AG04450 (cell line): ENCODE measurements around the gene GRB10. TPM values are rescaled to one million over a fixed set of nuclear protein-coding genes. Genes with fewer than 3 reads are reported as not detected.

Source experiments
- CTCF ChIA-PET: fragments of 300-600, 350-600 bp; formaldehyde crosslinking; extraction: SDS; loops from one replicate; lab custom pipeline; 2022; ENCODE audit warnings: antibody characterized with exemption, inconsistent platforms; lab: Charles Lee
- POLR2A ChIA-PET: fragments of 350-600 bp; formaldehyde crosslinking; extraction: SDS; loops from one replicate; lab custom pipeline; 2021; ENCODE audit warnings: antibody characterized with exemption, inconsistent platforms; lab: Yijun Ruan, JAX
- DNase-seq: peaks from one replicate; pipeline ENCODE4 v3.0.0-alpha.2; 2011; ENCODE audit warnings: low read depth, low spot score
- H3K27ac ChIP-seq: one replicate; pipeline ENCODE4 v1.5.1; 2012; ENCODE audit warnings: low read depth, low read length, control low read depth
- H3K27me3 ChIP-seq: one replicate; pipeline ENCODE4 v1.6.0; 2012; ENCODE audit warnings: low read length; ENCODE audit not compliant: control insufficient read depth, insufficient read depth
- H3K4me3 ChIP-seq: 2 replicates; pipeline ENCODE4 v1.5.1; 2011; ENCODE audit warnings: mild to moderate bottlenecking, low read depth, low read length, control low read depth
- H3K9me3 ChIP-seq: 2 replicates; pipeline ENCODE4 v1.5.1; 2012; ENCODE audit warnings: low read length; ENCODE audit not compliant: control insufficient read depth, insufficient read depth
- polyA plus RNA-seq: library from polyadenylated mRNA; depleted of rRNA; stranded (reverse); fragments of >200 nt; gene quantifications from 2 replicates; pipeline ENCODE4 v1.2.3, GENCODE V29; 2011
- TF ChIP-seq, protein P1 (sequence below): IDR thresholded peaks from 2 replicates; pipeline ENCODE4 v1.5.1; 2011; ENCODE audit warnings: low read depth, low read length, control low read depth, inconsistent platforms

The GRB10 gene
- polyA plus RNA-seq, 1 experiment, result 8.0 TPM

DNA sequence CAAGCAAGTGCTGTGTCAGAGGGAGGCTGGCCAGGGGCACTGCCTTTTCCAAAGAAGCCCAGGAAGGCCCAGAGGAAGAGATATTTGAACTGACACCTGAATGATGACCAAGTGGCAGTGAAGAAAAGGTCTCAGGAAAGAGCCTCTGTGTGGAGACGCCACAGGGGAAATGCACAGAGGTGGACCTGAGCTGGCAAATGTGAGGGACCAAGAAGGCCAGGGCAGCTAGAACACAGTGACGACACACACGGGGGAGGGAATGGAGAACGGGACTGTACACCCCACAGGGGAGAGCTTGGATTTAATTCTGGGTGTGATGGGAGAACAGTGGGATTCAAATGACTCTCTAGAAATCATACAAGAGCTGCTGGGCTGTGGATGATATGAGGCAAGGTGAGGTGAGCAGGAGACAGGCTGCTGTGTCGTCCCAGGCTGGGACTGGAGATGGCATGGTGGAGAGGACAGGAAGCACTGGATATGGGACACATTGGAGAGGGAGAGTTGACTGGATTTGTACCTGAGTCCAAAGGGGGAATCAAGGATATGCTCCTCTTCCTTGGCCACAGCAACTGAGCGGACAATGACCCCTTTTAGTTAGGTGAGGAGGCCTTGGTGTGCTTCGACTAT is 133.3 kb downstream of the GRB10 start:
- TF ChIP-seq, protein P1, sequence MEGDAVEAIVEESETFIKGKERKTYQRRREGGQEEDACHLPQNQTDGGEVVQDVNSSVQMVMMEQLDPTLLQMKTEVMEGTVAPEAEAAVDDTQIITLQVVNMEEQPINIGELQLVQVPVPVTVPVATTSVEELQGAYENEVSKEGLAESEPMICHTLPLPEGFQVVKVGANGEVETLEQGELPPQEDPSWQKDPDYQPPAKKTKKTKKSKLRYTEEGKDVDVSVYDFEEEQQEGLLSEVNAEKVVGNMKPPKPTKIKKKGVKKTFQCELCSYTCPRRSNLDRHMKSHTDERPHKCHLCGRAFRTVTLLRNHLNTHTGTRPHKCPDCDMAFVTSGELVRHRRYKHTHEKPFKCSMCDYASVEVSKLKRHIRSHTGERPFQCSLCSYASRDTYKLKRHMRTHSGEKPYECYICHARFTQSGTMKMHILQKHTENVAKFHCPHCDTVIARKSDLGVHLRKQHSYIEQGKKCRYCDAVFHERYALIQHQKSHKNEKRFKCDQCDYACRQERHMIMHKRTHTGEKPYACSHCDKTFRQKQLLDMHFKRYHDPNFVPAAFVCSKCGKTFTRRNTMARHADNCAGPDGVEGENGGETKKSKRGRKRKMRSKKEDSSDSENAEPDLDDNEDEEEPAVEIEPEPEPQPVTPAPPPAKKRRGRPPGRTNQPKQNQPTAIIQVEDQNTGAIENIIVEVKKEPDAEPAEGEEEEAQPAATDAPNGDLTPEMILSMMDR, result no peak
- Histone ChIP-seq H3K4me3 (no peak overlapping the region), H3K27me3 (no peaks in the 10 kb centered on the region), H3K9me3 (no peaks in the 10 kb centered on the region), H3K27ac (no peak overlapping the region)
- DNase-seq, result no peak
- ChIA-PET CTCF (interaction anchor here (1.2 kb wide), 1 partner anchor 16 kb away, joined by 5 read pairs; no protein-coding TSS in a partner anchor), POLR2A (no interaction called here)

DNA sequence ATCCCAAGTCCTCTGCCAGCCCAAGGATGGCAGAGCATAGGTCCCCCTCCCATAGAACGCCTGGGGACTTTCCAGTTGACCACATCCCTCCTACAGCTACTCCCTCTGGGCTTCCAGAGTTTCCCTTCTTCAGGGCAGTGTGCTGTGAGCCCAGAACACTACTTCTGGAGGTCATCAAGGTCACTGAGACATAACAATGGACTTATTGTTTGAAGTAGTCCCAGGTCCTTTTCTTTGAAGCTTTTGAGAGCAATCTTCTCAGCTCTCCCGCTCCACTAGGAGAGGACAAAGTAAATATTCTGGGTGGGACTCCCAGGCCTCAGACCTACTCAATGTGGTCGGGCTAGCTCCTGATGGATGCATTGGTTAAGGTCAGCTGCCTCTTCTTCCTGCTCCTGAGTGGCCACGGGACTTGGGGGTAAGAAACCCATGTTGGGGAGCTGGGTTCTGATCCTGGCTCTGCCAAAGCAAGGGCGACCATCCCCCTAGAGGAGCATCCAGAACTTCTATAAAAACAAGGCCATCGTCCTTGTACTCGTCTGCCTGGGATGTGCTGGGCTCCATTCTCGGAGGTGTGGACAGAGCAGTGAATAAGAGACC is 134.0 kb downstream of the GRB10 start:
- no peak overlapping the region for H3K4me3 ChIP-seq
- no peak for DNase-seq
- no peak overlapping the region for H3K27ac ChIP-seq
- ChIA-PET CTCF (interaction anchor here (1.2 kb wide), 1 partner anchor 16 kb away, joined by 5 read pairs; no protein-coding TSS in a partner anchor), POLR2A (no interaction called here)
- TF ChIP-seq, protein P1, result no peak
- H3K27me3 ChIP-seq, result no peaks in the 10 kb centered on the region
- H3K9me3 ChIP-seq, result no peaks in the 10 kb centered on the region

DNA sequence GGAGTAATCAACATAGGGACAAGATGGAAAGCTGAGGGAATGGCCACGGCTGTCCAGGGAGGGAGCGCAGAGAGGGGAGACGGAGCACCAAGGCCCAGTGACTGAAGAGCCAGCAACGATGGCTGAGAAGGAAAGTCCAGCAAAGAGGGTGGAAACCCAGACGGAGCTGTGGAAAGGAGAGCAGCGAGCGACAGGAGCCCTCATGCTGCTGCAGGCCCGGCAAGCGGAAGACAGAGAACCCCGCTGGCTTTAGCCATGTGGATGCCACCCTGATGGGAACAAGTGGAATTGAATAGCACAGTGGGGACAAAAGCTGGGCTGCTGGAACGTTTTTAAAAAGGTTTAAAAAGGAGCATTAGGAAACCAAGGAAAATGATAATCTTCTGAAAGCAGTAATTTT is 134.6 kb downstream of the GRB10 start:
- Histone ChIP-seq H3K27ac (no peak overlapping the region), H3K27me3 (no peaks in the 10 kb centered on the region), H3K9me3 (no peaks in the 10 kb centered on the region), H3K4me3 (no peak overlapping the region)
- TF ChIP-seq, protein P1, result no peak
- POLR2A ChIA-PET, result no interaction called here
- no peak for DNase-seq
- CTCF ChIA-PET, result interaction anchor here (1.2 kb wide), 1 partner anchor 15 kb away, joined by 5 read pairs; no protein-coding TSS in a partner anchor

DNA sequence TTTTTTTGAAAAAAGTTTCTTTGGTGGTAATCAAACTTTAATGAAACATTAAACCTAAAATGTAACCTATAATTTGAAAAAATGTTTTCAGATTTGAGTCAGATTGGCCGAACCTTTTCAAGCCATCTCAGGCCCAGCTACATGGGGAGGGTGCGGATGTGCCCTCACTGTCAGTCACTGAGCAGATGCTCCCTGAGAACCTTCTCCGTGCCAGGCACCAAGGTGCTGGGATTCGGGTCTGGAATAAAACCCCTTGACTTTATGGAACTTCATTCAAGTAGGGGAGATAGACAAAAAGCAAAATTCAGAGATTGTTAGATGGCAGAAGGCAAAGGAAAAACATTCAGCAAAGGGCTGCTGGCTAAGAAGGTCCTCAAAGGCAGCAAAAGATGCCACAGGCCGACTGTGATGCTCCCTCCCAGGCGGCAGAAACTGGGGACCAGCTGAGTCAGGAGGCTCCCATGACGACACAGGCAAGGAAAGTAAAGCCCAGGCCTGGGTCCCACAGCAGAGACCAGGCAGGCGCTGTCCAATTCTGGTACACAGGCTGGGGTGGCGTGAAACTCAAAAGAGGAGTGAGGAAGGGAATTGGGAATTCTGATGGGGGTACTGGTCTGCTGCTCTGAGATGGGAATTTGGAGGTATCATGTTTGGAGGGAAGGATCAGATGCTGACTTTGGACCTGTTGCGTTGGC is 135.3 kb downstream of the GRB10 start:
- TF ChIP-seq, protein P1, result no peak
- H3K4me3 ChIP-seq, result no peak overlapping the region
- POLR2A ChIA-PET, result no interaction called here
- no peak for DNase-seq
- H3K27ac ChIP-seq, result no peak overlapping the region
- no peaks in the 10 kb centered on the region for H3K9me3 ChIP-seq
- no peaks in the 10 kb centered on the region for H3K27me3 ChIP-seq
- CTCF ChIA-PET, result interaction anchor here (1.9 kb wide), 1 partner anchor 14 kb away, joined by 7 read pairs; no protein-coding TSS in a partner anchor

DNA sequence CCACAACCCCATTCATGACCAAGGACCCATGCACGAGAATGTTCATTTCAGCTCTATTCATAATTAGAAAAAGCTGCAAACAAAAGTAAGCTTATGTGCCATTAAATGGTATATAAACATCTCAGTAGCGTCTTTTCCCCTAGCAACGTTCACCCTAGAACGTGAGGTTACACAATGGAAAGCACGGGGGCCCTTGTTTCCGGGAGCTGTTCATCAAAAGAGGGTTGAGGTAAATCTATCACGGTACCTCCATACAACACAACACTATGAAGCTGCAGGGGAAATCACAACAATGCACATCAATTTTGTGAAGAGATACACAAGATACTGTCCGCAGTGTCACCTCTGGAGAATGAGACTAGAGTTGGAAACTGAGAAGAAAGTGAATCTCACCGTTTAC is 136.6 kb downstream of the GRB10 start:
- ChIA-PET CTCF (interaction anchor here (0.6 to 1.9 kb wide), 2 partner anchors 13 to 58 kb away, joined by 3 to 7 read pairs; no protein-coding TSS in a partner anchor), POLR2A (no interaction called here)
- no peak overlapping the region for H3K27ac ChIP-seq
- H3K27me3 ChIP-seq, result no peaks in the 10 kb centered on the region
- H3K9me3 ChIP-seq, result no peaks in the 10 kb centered on the region
- TF ChIP-seq, protein P1, result no peak
- no peak overlapping the region for H3K4me3 ChIP-seq
- no peak for DNase-seq
